Measurements from ENCODE around the gene ENG.

The ENG gene

GRCh38 chr9:127869310-127870152 lies 15.1 kb upstream of the ENG start:
- Histone ChIP-seq H2AFZ (ENCODE audit: low read depth, low read length, severe bottlenecking) (no peak overlapping the region), H3K4me2 (ENCODE audit: low read depth, low read length, poor library complexity, severe bottlenecking) (no peak overlapping the region), H3K27ac (ENCODE audit: low read depth, low read length) (no peak overlapping the region), H3K9me2 (replicated peaks; ENCODE audit: insufficient read depth, low read length) (no peaks in the 10 kb centered on the region), H3K79me2 (ENCODE audit: insufficient read depth, low read length) (no peaks in the 10 kb centered on the region), H3F3A (ENCODE audit: insufficient read depth) (no peaks in the 10 kb centered on the region), H4K20me1 (ENCODE audit: low read depth, low read length) (no peaks in the 10 kb centered on the region), H3K27me3 (ENCODE audit: low read length) (no peaks in the 10 kb centered on the region), H3K9ac (ENCODE audit: low read length) (no peak overlapping the region), H3K9me3 (ENCODE audit: insufficient read depth, low read length) (no peaks in the 10 kb centered on the region), H3K4me3 (ENCODE audit: insufficient read depth, low read length, poor library complexity, severe bottlenecking) (no peak overlapping the region), H3K36me3 (ENCODE audit: low read length) (no peaks in the 10 kb centered on the region)
- TF ChIP-seq CTCF (IDR thresholded peaks at IDR 0.05; ENCODE audit: insufficient read depth, low read length, poor library complexity, severe bottlenecking) (peak; percentile 82), EZH2phosphoT487 (conservative IDR thresholded peaks at IDR 0.05; ENCODE audit: low read length) (no peak)

- H3K9ac ChIP-seq (ENCODE audit: low read length), result no peak overlapping the region
- no peak overlapping the region for H3K4me3 ChIP-seq (ENCODE audit: insufficient read depth, low read length, poor library complexity, severe bottlenecking)
- H4K20me1 ChIP-seq (ENCODE audit: low read depth, low read length), result no peaks in the 10 kb centered on the region
- H3K27ac ChIP-seq (ENCODE audit: low read depth, low read length), result no peak overlapping the region
- no peaks in the 10 kb centered on the region for H3K9me3 ChIP-seq (ENCODE audit: insufficient read depth, low read length)
- no peaks in the 10 kb centered on the region for H3K27me3 ChIP-seq (ENCODE audit: low read length)
- H3K4me2 ChIP-seq (ENCODE audit: low read depth, low read length, poor library complexity, severe bottlenecking), result no peak overlapping the region
- H3K9me2 ChIP-seq (replicated peaks; ENCODE audit: insufficient read depth, low read length), result no peaks in the 10 kb centered on the region
- H3K36me3 ChIP-seq (ENCODE audit: low read length), result no peaks in the 10 kb centered on the region
- H3K79me2 ChIP-seq (ENCODE audit: insufficient read depth, low read length), result no peaks in the 10 kb centered on the region
- H2AFZ ChIP-seq (ENCODE audit: low read depth, low read length, severe bottlenecking), result no peak overlapping the region
- no peak for TF ChIP-seq CTCF (IDR thresholded peaks at IDR 0.05; ENCODE audit: insufficient read depth, low read length, poor library complexity, severe bottlenecking)
- no peak for TF ChIP-seq EZH2phosphoT487 (conservative IDR thresholded peaks at IDR 0.05; ENCODE audit: low read length)
- no peaks in the 10 kb centered on the region for H3F3A ChIP-seq (ENCODE audit: insufficient read depth)
These were observed 13.9 kb upstream of the ENG start for GRCh38 chr9:127868278-127868902.

- Histone ChIP-seq H3K9me3 (ENCODE audit: insufficient read depth, low read length) (no peaks in the 10 kb centered on the region), H3K4me3 (ENCODE audit: insufficient read depth, low read length, poor library complexity, severe bottlenecking) (no peak overlapping the region), H3K4me2 (ENCODE audit: low read depth, low read length, poor library complexity, severe bottlenecking) (no peak overlapping the region), H4K20me1 (ENCODE audit: low read depth, low read length) (no peaks in the 10 kb centered on the region), H3K27ac (ENCODE audit: low read depth, low read length) (no peak overlapping the region), H3F3A (ENCODE audit: insufficient read depth) (no peaks in the 10 kb centered on the region), H3K79me2 (ENCODE audit: insufficient read depth, low read length) (no peaks in the 10 kb centered on the region), H2AFZ (ENCODE audit: low read depth, low read length, severe bottlenecking) (no peak overlapping the region), H3K9ac (ENCODE audit: low read length) (no peak overlapping the region), H3K27me3 (ENCODE audit: low read length) (no peaks in the 10 kb centered on the region), H3K9me2 (replicated peaks; ENCODE audit: insufficient read depth, low read length) (no peaks in the 10 kb centered on the region), H3K36me3 (ENCODE audit: low read length) (no peaks in the 10 kb centered on the region)
- TF ChIP-seq CTCF (IDR thresholded peaks at IDR 0.05; ENCODE audit: insufficient read depth, low read length, poor library complexity, severe bottlenecking) (no peak), EZH2phosphoT487 (conservative IDR thresholded peaks at IDR 0.05; ENCODE audit: low read length) (no peak)
These were observed 13.2 kb upstream of the ENG start for GRCh38 chr9:127867356-127868277.

All from SU-DHL-6 (cell line).